GM18499 (cell line): ENCODE measurements around the gene CNOT8.
"Not testable (repeated sequence)": the region's sequence is repeated elsewhere in the genome, so short reads cannot be mapped to it uniquely, and the experiment has no call there.

Experiments used
- ATAC-seq: cut with Tn5 transposase; IDR thresholded peaks from one replicate; pipeline ENCODE4 v1.9.1; 2021; ENCODE audit warnings: moderate number of reproducible peaks; ENCODE audit not compliant: insufficient read depth, unreplicated experiment

The CNOT8 gene

DNA sequence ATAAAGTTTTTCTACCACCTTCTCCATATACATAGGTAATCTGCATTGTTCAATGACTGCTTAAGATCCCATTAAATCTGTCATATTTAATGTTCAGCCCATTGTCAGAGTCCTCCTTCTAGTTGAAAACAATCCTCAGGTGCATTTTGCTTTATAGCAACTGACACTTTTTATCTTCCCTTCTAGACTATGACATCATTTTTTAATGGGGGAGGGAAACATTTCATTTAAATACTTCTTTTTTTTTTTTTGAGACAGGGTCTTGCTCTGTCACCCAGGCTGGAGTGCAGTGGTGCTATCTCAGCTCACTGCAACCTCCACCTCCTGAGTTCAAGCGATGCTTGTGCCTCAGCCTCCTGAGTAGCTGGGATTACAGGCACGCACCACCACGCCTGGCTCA is 25.6 kb upstream of the CNOT8 start:
- not testable (repeated sequence) for ATAC-seq

DNA sequence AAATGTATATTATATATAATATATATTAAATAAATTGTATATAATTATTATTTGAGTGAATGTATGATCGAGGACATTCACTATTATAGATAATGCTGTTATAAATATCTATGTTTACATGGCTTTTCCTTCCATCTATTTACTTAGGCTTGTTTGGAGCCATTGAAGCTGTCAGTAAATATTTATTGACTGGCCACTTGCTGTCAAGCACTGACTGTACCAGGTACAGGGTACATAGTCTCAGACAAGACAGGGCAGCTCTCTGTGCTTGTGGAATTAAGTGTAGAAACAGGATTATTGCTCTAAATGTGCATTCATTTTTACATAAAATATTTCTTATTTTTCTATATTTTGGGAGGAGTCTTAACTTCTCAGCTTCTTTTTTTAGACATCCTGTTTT is 24.4 kb upstream of the CNOT8 start:
- no peak for ATAC-seq

- ATAC-seq: not testable (repeated sequence)
Observed at GRCh38 chr5:154835701-154836052, 22.8 kb upstream of the CNOT8 start.

GRCh38 chr5:154836225-154836624 is 22.2 kb upstream of the CNOT8 start:
- no peak for ATAC-seq

DNA sequence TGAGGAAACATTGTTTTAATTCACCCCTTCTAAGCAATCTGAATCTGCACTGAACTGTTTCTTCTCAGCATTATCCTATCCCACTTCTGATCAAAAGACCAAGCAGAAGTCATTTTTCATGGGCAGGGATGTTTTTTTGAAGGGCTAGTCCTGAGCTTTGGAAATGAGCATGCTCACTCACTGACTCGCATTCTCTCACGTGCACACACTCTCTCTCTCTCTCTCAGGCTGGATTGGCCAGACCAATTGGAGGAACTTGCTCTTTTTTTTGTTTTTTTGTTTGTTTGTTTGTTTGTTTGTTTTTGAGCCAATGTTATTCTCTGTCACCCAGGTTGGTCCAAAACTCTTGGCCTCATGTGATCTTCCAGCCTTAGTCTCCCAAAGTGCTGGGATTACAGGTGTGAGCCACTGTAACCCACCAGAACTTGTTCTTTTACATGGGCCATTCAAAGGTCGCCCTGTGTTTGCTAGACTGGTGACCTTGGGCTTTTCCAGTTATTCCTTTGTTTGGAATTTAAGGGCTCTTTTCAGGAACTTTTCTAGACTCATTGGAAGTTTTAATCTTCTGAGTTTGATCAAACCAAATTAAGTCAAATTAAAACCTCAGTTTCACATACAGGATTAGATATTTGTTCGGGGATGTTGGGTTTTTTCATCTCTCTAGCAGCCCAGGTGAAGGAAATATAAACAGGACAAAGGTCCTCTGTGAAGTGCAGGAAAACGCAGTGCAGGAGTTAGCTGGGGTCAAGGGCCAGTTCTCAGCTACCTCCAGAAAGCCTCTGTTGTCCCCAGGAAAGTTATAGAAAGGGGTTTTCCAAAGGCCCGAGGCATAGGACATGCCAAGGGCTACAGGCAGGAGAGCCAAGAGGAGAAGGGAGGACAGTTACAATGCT is 21.2 kb upstream of the CNOT8 start:
- ATAC-seq: no peak

GRCh38 chr5:154840435-154841272 is 17.8 kb upstream of the CNOT8 start:
- ATAC-seq: no peak

DNA sequence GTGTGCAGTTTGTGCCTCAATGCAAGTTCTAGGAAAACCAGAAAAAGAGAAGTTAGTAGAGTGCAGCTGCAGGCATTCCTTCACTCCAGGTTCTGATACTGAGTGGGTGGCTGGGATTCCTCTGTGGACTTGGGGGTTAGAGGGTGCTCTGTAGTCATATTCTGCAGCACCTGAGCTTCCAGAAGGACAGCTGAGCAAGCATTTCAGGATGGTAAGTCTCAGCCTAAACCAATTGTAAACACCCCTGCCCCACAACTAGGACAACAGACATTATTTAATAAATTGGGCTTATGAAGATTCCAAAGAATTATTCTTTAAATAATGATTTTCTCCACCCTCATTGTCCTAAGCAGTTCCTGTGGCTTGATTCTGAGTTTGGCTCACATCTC is 17.2 kb upstream of the CNOT8 start:
- no peak for ATAC-seq

GRCh38 chr5:154842689-154843530 is 15.5 kb upstream of the CNOT8 start:
- no peak for ATAC-seq

- no peak for ATAC-seq
Observed at GRCh38 chr5:154844809-154845208, 13.6 kb upstream of the CNOT8 start.

- ATAC-seq: no peak
Observed at GRCh38 chr5:154849264-154849785, 9.1 kb upstream of the CNOT8 start.

DNA sequence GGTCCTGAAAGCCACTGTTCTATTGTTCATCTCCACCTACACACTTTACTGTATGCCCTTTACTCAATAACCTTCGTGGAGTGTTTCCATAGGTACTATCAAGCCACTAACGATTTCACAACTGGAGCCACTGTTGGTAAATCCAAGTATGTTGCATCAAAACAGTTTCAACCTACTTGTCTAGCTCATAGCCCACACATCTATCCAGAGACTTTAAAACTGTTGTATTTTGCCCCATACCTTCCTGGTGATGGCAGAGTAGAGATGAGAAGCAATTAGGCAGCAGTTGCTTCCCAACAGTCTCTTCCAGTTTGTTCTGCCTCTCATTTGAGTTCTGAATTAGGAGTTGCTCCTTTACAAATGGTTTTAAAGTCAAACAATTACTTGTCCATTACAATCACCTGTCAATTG is 8.6 kb upstream of the CNOT8 start:
- ATAC-seq: no peak

DNA sequence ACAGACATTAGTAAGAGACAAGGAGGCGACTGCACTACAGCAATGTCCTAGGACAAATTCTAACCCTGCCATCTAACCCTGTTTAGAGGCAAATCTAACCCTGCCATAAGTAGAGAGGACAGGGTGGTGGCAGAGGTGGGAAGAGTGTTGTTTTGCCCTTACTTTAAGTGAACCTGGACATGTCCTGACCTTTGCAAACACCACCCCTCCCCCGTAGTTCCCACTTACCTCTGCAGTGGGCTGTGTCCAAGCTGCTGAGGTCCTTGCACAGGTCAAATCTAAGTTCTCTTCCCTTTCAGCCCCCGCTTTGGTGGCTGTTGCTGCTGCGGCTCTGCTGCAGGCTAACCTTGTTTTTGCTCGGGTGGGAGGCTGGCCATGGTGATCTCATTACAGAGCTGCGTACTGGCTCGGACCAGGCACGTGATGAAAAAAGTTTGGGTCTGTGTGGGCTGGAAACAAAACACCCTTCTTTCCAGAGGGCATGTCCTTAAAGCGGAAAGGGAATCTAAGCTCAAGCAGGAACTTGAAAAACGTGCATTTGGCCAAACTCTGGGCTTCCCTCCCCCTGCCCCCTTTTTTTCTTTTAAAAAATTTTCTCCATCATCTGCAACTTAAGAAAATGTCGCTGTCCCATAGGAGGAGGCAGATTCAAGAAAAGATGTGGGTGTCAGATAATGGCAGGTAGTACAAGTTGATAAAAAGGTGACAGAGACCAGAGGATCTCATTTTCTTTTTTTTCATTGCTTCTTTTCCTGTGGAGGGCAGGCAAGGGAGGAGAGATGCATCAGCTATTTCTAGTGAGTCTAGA is 8.0 kb upstream of the CNOT8 start, which contains the start of gene FAXDC2:
Gene FAXDC2, minus strand, starts transcription at position 349 of the 808 bp plus-strand sequence. CDS start 12,425 bp downstream, outside the sequence.
- ATAC-seq: no peak

- no peak for ATAC-seq
Observed at GRCh38 chr5:154851351-154851750, 7.1 kb upstream of the CNOT8 start.

GRCh38 chr5:154857530-154858296 is 714 bp upstream of the CNOT8 start:
- peak; percentile 53 for ATAC-seq

DNA sequence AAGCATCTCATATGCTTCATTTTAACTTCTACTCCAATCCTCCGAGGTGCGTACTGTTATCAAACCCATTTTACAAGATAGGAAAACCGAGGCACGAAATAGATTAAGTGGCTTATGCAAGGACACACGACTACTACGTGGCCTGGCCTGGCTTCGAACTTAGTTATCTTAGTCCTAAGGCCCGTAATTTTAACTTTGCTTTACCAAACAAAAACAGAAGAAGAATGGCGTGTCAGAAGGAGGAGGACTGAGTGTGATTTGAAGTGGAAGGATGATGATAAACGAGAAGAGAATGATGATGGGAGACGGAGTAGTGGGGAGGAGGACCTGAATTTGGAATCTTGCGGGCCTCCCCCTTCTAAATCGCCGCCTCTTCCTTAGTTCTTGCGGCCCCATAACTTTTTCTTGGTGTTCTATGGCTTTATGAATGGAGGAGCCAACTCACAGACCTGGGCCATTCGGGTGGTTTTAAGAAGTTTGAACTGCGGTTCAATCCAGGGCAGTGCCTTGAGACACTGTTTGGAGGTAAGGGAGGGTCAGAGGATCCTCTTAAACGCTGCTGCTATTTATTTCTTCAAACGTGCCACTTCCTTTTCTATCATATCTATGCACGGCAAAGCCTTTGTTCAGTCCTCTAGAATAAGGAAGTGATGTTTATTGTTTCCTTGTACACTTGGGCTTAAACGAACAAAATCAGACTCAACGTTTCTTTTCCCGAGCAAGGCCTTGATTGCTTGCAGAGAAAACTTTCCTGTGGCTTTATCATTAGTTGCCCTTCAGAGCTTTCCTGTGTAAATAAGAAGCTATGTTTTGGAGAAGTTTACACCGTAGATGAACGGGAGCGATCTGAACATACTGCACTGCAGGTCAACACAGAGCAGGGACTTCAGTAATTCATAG is 795 bp downstream of the CNOT8 start:
- no peak for ATAC-seq

- no peak for ATAC-seq
Observed at GRCh38 chr5:154860123-154860522, 1.7 kb downstream of the CNOT8 start.

- no peak for ATAC-seq
Observed at GRCh38 chr5:154860765-154861164, 2.3 kb downstream of the CNOT8 start.

DNA sequence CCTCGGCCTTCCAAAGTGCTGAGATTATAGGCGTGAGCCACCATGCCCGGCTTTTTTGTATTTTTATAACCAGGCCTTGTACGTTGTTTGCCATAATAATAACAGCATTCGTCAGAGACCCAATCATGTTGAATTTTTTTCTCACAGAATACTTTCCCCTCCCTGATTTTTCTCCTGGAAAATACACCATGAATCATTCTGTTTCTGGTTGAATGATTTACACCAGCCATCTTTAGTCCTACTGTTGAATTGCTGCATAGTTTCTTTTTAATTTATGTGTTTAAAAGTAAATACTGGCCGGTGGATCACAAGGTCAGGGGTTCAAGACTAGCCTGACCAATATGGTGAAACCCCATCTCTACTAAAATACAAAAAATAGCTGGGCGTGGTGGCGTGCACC is 3.5 kb downstream of the CNOT8 start:
- ATAC-seq: no peak
